Epithelial cell of prostate (primary cell): ENCODE data around the gene CLCA2.

Source experiments
- DNase-seq: peaks from one replicate; pipeline ENCODE4 v3.0.0-alpha.2; 2011; ENCODE audit warnings: low read depth, low spot score
- H3K27ac ChIP-seq: fragments of 450-650 bp; 2 replicates; pipeline ENCODE4 v1.5.1; 2017; ENCODE audit warnings: mild to moderate bottlenecking

CLCA2 gene

GRCh38 chr1:86423873-86424272 lies at the start of gene CLCA2:
Gene CLCA2, plus strand, starts transcription at chr1:86424171. Its CDS starts 77 bp downstream, at chr1:86424248.
- H3K27ac ChIP-seq = peak within 1 kb of the TSS; percentile 86
- peak; percentile 81 for DNase-seq

DNA sequence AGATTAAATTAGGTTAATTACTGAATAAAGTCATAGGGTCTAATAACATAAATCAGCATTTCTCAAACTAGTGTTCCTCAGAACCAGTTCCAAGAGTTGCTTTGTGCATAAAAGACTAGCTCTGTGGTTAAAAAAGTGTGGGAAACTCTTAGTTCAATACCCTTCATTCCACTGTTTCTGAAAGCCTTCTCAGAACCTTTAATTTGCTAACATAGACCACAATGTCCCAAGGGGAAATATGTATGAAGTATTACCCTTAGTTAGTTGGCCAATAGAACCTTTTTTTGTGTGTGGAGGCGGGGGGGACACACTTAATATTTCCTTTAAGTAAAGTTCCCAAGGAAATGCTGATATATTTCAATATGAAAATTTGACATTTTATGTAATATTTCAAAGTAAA lies 48.3 kb upstream of the CLCA2 start:
- DNase-seq = no peak

GRCh38 chr1:86377341-86377740 lies 46.6 kb upstream of the CLCA2 start:
- H3K27ac ChIP-seq = no peak overlapping the region
- DNase-seq = no peak

More for the DNA sequence above, 48.3 kb upstream of the CLCA2 start:
- H3K27ac ChIP-seq = no peak overlapping the region

GRCh38 chr1:86378813-86379212 lies 45.2 kb upstream of the CLCA2 start:
- no peak overlapping the region for H3K27ac ChIP-seq
- DNase-seq = no peak

GRCh38 chr1:86380257-86380861 lies 43.6 kb upstream of the CLCA2 start:
- DNase-seq = peak; percentile 10
- H3K27ac ChIP-seq = no peak overlapping the region

DNA sequence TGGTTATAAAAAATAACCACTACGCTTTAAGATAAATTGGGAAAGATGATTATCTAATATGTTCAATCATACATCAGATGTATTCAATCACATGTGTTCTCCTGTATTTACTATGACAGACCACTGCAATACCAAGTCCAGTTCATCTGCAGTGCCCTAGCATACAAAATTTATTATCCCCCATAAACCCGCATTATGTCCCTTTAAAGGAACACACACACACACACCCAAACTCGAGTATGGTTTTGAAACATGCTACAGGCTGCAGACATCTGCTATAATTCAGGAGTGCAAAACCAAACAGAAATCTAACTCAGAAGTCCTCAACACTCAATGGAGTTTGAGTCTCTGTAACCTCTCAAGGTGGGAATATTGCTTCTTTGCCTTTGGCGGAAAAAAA lies 42.7 kb upstream of the CLCA2 start:
- no peak for DNase-seq
- H3K27ac ChIP-seq = no peak overlapping the region

GRCh38 chr1:86382878-86383277 lies 41.1 kb upstream of the CLCA2 start:
- DNase-seq = no peak
- H3K27ac ChIP-seq = no peak overlapping the region

DNA sequence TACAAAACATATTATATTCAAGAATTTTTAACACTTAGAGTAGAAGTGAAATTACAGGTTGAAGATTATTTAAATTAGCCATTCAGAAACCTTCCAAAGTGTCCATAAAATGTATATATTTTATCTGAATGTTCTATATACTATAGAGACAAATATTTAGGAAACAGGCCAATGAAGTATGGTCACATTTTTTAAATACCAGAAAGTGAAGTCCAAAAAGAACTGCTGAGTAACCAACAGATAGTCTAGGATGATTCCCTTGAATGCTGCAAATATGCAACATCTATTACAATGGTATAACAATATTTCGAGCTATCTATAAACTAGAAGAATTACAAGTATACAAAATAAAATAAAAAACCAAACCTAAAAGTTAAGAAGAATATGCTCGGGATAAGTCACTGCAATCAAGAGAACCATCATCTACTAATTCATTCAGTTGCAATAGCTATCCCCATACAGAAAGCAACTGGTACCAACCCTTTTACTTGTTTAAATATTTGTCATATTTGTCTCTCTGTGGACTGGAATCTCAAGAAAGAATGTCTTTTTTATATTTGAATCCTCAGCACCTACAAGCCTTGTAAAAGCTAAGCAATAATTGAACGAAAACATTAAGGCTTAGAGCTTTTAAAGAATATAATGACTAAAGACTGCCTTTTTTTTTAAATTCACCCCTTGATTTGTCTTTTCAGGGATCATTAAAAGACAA lies 35.9 kb upstream of the CLCA2 start:
- DNase-seq = no peak
- H3K27ac ChIP-seq = no peak overlapping the region

DNA sequence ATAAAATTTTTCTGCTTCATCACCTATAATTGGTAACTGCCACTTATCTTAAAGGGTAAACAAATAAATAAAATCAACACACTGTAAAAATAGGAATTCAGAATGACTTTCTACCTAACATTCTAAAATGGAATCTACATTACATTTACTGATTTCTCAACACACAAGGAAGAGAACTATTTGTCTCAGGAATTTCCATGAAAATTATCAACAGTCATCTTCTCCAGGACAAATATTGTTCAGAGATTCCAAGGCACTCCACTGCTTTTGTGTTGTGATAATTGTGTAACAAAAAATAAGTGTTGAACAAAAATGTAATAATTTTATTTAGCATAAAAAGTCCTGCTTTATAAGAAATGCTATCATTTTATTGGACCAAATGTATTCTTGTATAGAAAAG lies 35.2 kb upstream of the CLCA2 start:
- no peak for DNase-seq
- no peak overlapping the region for H3K27ac ChIP-seq

DNA sequence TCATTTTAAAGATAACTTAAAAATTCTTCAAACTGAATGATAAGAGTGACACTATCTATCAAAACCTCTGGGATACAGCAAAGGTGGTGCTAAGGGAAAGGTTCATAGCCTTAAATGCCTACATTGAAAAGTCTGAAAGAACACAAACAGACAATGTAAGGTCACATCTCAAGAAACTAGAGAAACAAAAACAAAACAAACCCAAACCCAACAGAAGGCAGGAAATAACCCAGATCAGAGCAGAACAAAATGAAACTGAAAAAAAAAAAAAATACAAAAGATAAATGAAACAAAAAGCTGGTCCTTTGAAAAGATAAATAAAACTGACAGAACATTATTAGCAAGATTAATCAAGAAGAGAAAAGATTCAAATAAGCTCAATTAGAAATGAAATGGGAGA lies 34.7 kb upstream of the CLCA2 start:
- no peak for DNase-seq
- no peak overlapping the region for H3K27ac ChIP-seq

DNA sequence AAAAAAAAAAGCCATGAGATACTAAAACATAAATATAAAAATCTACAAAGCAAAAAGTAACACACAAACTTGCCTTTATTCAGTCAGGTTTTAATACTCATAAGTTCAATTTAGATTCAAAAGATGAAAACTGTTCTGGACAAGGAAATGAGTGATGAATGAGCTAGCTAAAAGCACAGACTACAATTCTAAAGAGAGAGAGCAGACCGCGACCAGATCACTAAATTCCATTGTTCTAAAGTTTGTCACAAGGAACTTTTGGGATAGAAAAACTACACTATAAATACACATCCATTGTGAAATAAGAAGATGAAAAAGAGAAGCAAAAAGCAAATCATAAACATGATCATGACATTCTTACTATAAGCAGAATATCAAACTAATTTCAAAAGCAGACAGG lies 29.6 kb upstream of the CLCA2 start:
- H3K27ac ChIP-seq = peak overlapping the region; percentile 72
- DNase-seq = no peak

DNA sequence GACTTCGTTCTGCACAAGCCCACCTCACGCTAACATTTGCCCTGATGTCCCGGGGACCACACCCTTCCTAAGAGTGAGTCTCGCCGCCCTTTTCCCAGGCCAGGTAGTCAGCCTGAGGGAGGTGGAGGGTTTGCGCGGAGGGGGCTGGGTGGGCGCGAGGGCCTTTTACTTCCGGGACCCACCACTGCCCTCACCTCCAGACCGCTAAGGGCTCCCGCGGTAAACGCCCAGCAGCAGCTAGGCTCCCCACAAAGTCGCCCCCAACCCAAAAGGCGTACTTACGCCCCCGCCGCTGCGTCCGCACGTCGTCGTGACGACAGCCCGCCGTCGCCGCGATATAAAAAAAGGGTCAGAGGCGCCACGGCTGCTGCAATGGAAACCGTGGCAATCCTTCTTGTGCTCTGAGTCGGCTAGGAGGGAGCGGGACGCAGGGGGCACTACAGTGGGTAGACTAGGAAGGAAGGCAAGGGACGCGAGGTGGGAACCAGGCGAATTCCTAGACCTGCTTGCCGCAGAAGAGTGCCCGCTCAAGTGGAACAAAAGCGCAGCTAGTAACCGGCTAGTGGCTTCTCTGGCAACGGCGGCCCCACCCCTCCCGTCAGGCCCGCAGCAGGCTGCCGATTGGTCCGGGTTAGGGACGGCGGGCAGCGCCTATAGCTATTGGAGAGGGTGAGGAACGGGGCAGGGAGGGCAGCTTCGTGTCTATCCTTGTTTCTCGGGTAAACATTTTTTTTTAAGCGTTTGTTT lies 28.0 kb upstream of the CLCA2 start, which contains the start of gene ODF2L:
TSS of gene ODF2L (minus strand) at position 573 of the 747 bp plus-strand sequence. CDS start 9,296 bp downstream, outside the sequence.
- peak within 1 kb of the TSS; percentile 72 for H3K27ac ChIP-seq
- DNase-seq = peak; percentile 34

GRCh38 chr1:86396498-86396890 lies 27.5 kb upstream of the CLCA2 start:
- DNase-seq = no peak
- H3K27ac ChIP-seq = peak overlapping the region; percentile 72

GRCh38 chr1:86409416-86410021 lies 14.5 kb upstream of the CLCA2 start:
- no peak overlapping the region for H3K27ac ChIP-seq
- no peak for DNase-seq

GRCh38 chr1:86410879-86411278 lies 13.1 kb upstream of the CLCA2 start:
- DNase-seq = no peak

GRCh38 chr1:86416343-86416742 lies 7.6 kb upstream of the CLCA2 start:
- no peak overlapping the region for H3K27ac ChIP-seq
- peak; percentile 46 for DNase-seq

More at GRCh38 chr1:86410879-86411278, 13.1 kb upstream of the CLCA2 start:
- no peak overlapping the region for H3K27ac ChIP-seq

DNA sequence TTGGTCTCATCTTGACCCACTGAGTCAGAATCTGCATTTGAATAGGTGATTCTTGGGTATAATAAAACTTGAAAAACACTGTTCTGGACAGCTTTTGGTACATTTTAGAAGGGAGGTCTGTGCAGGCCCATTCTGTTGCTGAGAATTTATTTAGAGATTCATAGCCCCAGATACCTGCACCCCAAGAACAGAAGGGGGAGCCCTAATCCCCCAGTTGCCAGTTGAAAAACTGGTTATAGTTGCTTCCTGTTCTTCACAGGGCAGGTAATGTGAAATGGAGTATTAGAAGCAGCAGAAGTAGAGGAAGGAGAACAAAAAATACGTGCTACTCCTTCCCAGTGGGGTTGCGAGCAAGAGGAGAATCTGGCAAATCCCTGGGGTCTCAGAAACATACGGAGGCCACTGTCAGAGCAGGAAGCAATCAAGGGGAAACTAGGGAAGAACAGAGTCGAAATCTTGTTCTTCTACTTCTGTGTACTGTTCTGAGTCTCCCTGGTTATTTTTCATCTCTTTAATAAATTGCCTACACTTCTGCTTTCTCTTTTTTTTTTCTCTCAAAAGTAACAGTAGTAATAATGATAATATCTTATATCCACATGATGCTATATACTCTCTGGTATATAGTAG lies 4.6 kb upstream of the CLCA2 start:
- no peak for DNase-seq
- H3K27ac ChIP-seq = no peak overlapping the region

- no peak for DNase-seq
- H3K27ac ChIP-seq = peak overlapping the region; percentile 86
These were observed 2.2 kb upstream of the CLCA2 start for GRCh38 chr1:86421601-86422280.

DNA sequence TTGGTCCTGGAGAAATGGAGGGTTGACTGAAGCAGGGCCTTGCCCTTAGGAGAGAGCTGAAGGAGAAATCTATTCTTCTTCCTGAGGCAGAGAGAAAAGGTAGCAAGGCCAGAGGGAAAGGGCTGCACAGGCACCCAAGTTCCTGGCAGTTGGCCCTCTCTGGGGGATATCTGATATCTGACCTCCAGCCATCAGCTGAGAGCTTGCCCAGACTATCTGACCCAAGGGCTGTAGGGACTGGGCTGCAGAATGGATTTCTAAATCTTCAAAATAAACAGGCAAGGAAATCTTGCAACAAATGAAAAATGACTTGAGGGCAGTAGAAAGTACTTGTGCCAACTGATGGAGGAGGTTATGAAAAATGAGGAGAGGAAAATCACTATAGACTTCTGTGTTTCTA lies 498 bp upstream of the CLCA2 start:
- peak overlapping the region; percentile 86 for H3K27ac ChIP-seq
- no peak for DNase-seq
